GM23338 (cell line): Measurements from ENCODE around the gene CSF2RB. TPM values are rescaled to one million over a fixed set of nuclear protein-coding genes. Genes with fewer than 3 reads are reported as not detected.

ENCODE experiments used
- ATAC-seq: fragments of 200-7000 bp; cut with Tn5 transposase; 3 replicates; pipeline ENCODE4 v1.9.1; 2020
- DNase-seq: peaks from one replicate; pipeline ENCODE4 v3.0.0-alpha.2; 2015; ENCODE audit warnings: low spot score
- H2AFZ ChIP-seq: fragments of 200-600 bp; sonication (generic); 2 replicates; pipeline ENCODE4 v1.8.0; 2016; ENCODE audit warnings: antibody characterized with exemption, mild to moderate bottlenecking, moderate library complexity
- H3F3A ChIP-seq: fragments of 200-600 bp; sonication (generic); replicated peaks from 2 replicates; pipeline ENCODE4 v1.8.0; 2017; ENCODE audit warnings: antibody characterized with exemption, mixed run types, low read depth
- H3K27ac ChIP-seq: fragments of 200-600 bp; sonication (generic); 2 replicates; pipeline ENCODE4 v1.6.1; 2016; ENCODE audit warnings: low read depth
- H3K27me3 ChIP-seq: fragments of 200-600 bp; sonication (generic); 2 replicates; pipeline ENCODE4 v1.8.0; 2016; ENCODE audit warnings: mild to moderate bottlenecking, mixed run types, moderate library complexity; ENCODE audit not compliant: insufficient read depth
- H3K36me3 ChIP-seq: fragments of 200-600 bp; sonication (generic); 2 replicates; pipeline ENCODE4 v1.8.0; 2016; ENCODE audit warnings: mild to moderate bottlenecking; ENCODE audit not compliant: insufficient read depth
- H3K4me1 ChIP-seq: fragments of 200-600 bp; sonication (generic); 2 replicates; pipeline ENCODE4 v1.8.0; 2016; ENCODE audit warnings: mild to moderate bottlenecking, moderate library complexity; ENCODE audit not compliant: insufficient read depth
- H3K4me2 ChIP-seq: fragments of 200-600 bp; sonication (generic); 2 replicates; pipeline ENCODE4 v1.7.1; 2017; ENCODE audit warnings: mixed run types
- H3K4me3 ChIP-seq: fragments of 200-600 bp; sonication (generic); 2 replicates; pipeline ENCODE4 v1.6.1; 2016; ENCODE audit warnings: mixed run types
- H3K79me2 ChIP-seq: fragments of 200-600 bp; sonication (generic); replicated peaks from 2 replicates; pipeline ENCODE4 v1.8.0; 2017; ENCODE audit warnings: mild to moderate bottlenecking; ENCODE audit not compliant: insufficient read depth
- H3K9me2 ChIP-seq: fragments of 200-600 bp; sonication (generic); 2 replicates; pipeline ENCODE4 v1.8.0; 2017; ENCODE audit not compliant: insufficient read depth
- H4K20me1 ChIP-seq: fragments of 200-600 bp; sonication (generic); replicated peaks from 2 replicates; pipeline ENCODE4 v1.8.0; 2017; ENCODE audit warnings: mild to moderate bottlenecking; ENCODE audit not compliant: insufficient read depth
- H3K27ac Mint-ChIP-seq: 2 replicates; pipeline ENCODE4 v1.8.0; 2020; ENCODE audit warnings: inconsistent platforms, mild to moderate bottlenecking, moderate library complexity, mixed read lengths
- H3K27me3 Mint-ChIP-seq: 3 replicates; pipeline ENCODE4 v1.8.0; 2022; ENCODE audit warnings: low read depth, mild to moderate bottlenecking, moderate library complexity, mixed read lengths, inconsistent platforms; ENCODE audit not compliant: insufficient read depth, poor library complexity
- H3K36me3 Mint-ChIP-seq: 3 replicates; pipeline ENCODE4 v1.8.0; 2021; ENCODE audit warnings: low read depth, mild to moderate bottlenecking, inconsistent platforms, moderate library complexity, mixed read lengths
- H3K4me1 Mint-ChIP-seq: 3 replicates; pipeline ENCODE4 v1.8.0; 2020; ENCODE audit warnings: mild to moderate bottlenecking, inconsistent platforms, mixed read lengths
- H3K4me3 Mint-ChIP-seq: 3 replicates; pipeline ENCODE4 v1.8.0; 2021; ENCODE audit warnings: moderate library complexity, mild to moderate bottlenecking, inconsistent platforms, mixed read lengths
- H3K9me3 Mint-ChIP-seq: 3 replicates; pipeline ENCODE4 v1.8.0; 2020; ENCODE audit warnings: moderate library complexity, mild to moderate bottlenecking, inconsistent platforms, mixed read lengths
- CREB1 ChIP-seq: fragments of 250-450 bp; sonication (Bioruptor Pico); IDR thresholded peaks from 2 replicates; pipeline ENCODE4 v1.5.0; 2020; ENCODE audit warnings: low read depth, mild to moderate bottlenecking, moderate library complexity
- EZH2 ChIP-seq: fragments of 200-600 bp; sonication (generic); IDR thresholded peaks from one replicate; pipeline ENCODE4 v1.8.0; 2017; ENCODE audit warnings: antibody characterized with exemption, mild to moderate bottlenecking, low read depth; ENCODE audit not compliant: unreplicated experiment
- NANOG ChIP-seq: IDR thresholded peaks from 2 replicates; pipeline ENCODE4 v1.6.1; 2016; ENCODE audit warnings: antibody characterized with exemption, borderline replicate concordance
- STAT1 ChIP-seq: IDR thresholded peaks from one replicate; pipeline ENCODE4 v1.6.1; 2016; ENCODE audit warnings: antibody characterized with exemption; ENCODE audit not compliant: unreplicated experiment
- ZNF114 ChIP-seq: fragments of 250-450 bp; sonication (Bioruptor Pico); IDR thresholded peaks from 2 replicates; pipeline ENCODE4 v1.5.0; 2020; ENCODE audit warnings: mild to moderate bottlenecking, moderate library complexity
- ZNF331 ChIP-seq: fragments of 250-450 bp; sonication (Bioruptor Pico); IDR thresholded peaks from 2 replicates; pipeline ENCODE4 v1.5.0; 2020; ENCODE audit warnings: low read depth, mild to moderate bottlenecking, moderate library complexity
- polyA plus RNA-seq: library from polyadenylated mRNA; unstranded; fragments of >200 nt; fragmentation: Nextera tagmentation; extraction: Ambion mirVana; gene quantifications from 2 replicates; pipeline ENCODE4 v1.2.1, GENCODE V29; 2016
- total RNA-seq: library from RNA; depleted of rRNA; stranded (reverse); fragments of >200 nt; shearing (Covaris generic); gene quantifications from 2 replicates; pipeline ENCODE4 v1.2.3, GENCODE V29; 2014
- TF ChIP-seq, protein P1 (sequence below): fragments of 250-450 bp; sonication (Bioruptor Pico); IDR thresholded peaks from 2 replicates; pipeline ENCODE4 v1.5.0; 2020; ENCODE audit warnings: mild to moderate bottlenecking, moderate library complexity
- TF ChIP-seq, protein P2 (sequence below), 2 experiments: fragments of 200-600 bp in 1 of 2; sonication (generic) in 1 of 2; conservative IDR thresholded peaks; 2 replicates each; pipeline versions ENCODE4 v1.5.1 to v1.6.1; 2016 to 2017; ENCODE audit warnings: antibody characterized with exemption in 2 of 2, low read depth in 2 of 2, mild to moderate bottlenecking in 2 of 2, moderate library complexity in 1 of 2

CSF2RB gene
- total and polyA plus RNA-seq, 2 experiments from 2014 or later = not detected

DNA sequence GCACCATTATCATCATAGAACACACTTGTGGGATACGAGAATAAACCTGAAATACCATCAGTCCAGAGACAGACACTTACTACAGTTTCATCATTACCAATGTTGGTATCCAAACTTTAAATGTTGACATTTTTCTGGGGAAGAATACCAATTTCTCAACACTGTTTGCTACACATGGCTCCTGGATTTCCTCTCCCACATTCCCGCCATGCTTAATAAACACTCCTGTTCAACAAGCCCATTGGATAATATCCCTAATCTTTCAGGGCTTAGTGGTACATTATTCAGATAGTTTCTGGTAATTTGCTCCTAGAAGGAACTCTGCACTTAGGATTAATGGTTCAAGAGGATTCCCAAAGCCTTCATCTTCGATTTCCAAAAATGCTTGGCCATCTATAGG lies 48.2 kb downstream of the CSF2RB start (continued):
- TF ChIP-seq, protein P1, sequence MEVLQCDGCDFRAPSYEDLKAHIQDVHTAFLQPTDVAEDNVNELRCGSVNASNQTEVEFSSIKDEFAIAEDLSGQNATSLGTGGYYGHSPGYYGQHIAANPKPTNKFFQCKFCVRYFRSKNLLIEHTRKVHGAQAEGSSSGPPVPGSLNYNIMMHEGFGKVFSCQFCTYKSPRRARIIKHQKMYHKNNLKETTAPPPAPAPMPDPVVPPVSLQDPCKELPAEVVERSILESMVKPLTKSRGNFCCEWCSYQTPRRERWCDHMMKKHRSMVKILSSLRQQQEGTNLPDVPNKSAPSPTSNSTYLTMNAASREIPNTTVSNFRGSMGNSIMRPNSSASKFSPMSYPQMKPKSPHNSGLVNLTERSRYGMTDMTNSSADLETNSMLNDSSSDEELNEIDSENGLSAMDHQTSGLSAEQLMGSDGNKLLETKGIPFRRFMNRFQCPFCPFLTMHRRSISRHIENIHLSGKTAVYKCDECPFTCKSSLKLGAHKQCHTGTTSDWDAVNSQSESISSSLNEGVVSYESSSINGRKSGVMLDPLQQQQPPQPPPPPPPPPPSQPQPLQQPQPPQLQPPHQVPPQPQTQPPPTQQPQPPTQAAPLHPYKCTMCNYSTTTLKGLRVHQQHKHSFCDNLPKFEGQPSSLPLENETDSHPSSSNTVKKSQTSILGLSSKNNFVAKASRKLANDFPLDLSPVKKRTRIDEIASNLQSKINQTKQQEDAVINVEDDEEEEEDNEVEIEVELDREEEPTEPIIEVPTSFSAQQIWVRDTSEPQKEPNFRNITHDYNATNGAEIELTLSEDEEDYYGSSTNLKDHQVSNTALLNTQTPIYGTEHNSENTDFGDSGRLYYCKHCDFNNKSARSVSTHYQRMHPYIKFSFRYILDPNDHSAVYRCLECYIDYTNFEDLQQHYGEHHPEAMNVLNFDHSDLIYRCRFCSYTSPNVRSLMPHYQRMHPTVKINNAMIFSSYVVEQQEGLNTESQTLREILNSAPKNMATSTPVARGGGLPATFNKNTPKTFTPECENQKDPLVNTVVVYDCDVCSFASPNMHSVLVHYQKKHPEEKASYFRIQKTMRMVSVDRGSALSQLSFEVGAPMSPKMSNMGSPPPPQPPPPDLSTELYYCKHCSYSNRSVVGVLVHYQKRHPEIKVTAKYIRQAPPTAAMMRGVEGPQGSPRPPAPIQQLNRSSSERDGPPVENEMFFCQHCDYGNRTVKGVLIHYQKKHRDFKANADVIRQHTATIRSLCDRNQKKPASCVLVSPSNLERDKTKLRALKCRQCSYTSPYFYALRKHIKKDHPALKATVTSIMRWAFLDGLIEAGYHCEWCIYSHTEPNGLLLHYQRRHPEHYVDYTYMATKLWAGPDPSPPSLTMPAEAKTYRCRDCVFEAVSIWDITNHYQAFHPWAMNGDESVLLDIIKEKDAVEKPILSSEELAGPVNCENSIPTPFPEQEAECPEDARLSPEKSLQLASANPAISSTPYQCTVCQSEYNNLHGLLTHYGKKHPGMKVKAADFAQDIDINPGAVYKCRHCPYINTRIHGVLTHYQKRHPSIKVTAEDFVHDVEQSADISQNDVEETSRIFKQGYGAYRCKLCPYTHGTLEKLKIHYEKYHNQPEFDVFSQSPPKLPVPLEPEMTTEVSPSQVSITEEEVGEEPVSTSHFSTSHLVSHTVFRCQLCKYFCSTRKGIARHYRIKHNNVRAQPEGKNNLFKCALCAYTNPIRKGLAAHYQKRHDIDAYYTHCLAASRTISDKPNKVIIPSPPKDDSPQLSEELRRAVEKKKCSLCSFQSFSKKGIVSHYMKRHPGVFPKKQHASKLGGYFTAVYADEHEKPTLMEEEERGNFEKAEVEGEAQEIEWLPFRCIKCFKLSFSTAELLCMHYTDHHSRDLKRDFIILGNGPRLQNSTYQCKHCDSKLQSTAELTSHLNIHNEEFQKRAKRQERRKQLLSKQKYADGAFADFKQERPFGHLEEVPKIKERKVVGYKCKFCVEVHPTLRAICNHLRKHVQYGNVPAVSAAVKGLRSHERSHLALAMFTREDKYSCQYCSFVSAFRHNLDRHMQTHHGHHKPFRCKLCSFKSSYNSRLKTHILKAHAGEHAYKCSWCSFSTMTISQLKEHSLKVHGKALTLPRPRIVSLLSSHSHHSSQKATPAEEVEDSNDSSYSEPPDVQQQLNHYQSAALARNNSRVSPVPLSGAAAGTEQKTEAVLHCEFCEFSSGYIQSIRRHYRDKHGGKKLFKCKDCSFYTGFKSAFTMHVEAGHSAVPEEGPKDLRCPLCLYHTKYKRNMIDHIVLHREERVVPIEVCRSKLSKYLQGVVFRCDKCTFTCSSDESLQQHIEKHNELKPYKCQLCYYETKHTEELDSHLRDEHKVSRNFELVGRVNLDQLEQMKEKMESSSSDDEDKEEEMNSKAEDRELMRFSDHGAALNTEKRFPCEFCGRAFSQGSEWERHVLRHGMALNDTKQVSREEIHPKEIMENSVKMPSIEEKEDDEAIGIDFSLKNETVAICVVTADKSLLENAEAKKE (CRISPR knock-in tag) = no peak

DNA sequence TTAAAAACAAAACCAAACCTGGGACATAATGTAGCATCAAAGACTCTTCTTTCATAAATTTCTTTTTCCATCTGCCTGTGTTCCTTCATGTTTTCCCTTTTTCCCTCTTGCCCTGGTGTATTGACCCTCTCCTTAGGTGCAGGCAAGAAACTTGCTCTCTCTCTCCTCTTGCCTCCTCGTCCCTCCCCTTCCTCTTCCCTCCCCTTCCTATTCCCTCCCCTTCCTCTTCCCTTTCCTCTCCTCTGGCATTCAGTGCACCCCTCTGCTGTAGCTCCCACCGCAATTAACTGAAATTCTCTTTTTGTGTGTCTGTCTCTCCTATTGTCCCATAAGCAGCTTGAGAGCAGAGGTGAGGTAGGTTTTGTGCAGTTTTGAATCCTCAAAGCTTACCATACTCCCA lies 49.9 kb downstream of the CSF2RB start:
- Histone ChIP-seq H3F3A (no peaks in the 10 kb centered on the region), H3K9me2 (0 out of 2 replicates have a peak, but pooled peaks cover 2% of the 10 kb centered on the region), H4K20me1 (no peaks in the 10 kb centered on the region), H3K4me3 (no peak overlapping the region), H3K4me2 (no peak overlapping the region), H3K79me2 (no peaks in the 10 kb centered on the region), H3K27me3 (no peaks in the 10 kb centered on the region), H3K36me3 (no peaks in the 10 kb centered on the region), H3K4me1 (peaks cover 25% of the 10 kb centered on the region), H2AFZ (no peak overlapping the region; the same call in 1 of the 2 replicates), H3K27ac (no peak overlapping the region)
- no peak overlapping the region for H3K27ac Mint-ChIP-seq
- H3K36me3 Mint-ChIP-seq = peaks cover 4% of the 10 kb centered on the region; the same call in 1 of the 3 replicates
- H3K9me3 Mint-ChIP-seq = peaks cover 13% of the 10 kb centered on the region
- DNase-seq (no peak), ATAC-seq (peak; percentile 40; the same call in 1 of the 3 replicates)
- H3K4me1 Mint-ChIP-seq = peaks cover 20% of the 10 kb centered on the region
- H3K4me3 Mint-ChIP-seq = no peak overlapping the region
- H3K27me3 Mint-ChIP-seq = peaks cover 4% of the 10 kb centered on the region
- TF ChIP-seq, protein P1 (CRISPR knock-in tag) = no peak
- TF ChIP-seq ZNF331 (no peak), ZNF114 (CRISPR knock-in tag) (no peak), EZH2 (no peak), CREB1 (CRISPR knock-in tag) (no peak), STAT1 (no peak), NANOG (no peak)
- TF ChIP-seq, protein P2, sequence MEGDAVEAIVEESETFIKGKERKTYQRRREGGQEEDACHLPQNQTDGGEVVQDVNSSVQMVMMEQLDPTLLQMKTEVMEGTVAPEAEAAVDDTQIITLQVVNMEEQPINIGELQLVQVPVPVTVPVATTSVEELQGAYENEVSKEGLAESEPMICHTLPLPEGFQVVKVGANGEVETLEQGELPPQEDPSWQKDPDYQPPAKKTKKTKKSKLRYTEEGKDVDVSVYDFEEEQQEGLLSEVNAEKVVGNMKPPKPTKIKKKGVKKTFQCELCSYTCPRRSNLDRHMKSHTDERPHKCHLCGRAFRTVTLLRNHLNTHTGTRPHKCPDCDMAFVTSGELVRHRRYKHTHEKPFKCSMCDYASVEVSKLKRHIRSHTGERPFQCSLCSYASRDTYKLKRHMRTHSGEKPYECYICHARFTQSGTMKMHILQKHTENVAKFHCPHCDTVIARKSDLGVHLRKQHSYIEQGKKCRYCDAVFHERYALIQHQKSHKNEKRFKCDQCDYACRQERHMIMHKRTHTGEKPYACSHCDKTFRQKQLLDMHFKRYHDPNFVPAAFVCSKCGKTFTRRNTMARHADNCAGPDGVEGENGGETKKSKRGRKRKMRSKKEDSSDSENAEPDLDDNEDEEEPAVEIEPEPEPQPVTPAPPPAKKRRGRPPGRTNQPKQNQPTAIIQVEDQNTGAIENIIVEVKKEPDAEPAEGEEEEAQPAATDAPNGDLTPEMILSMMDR (conservative IDR thresholded peaks at IDR 0.05; ENCODE audit: low read depth in 2 of 2) = no peak
